ENCODE measurements around the gene FBXW2. TPM values are rescaled to one million over a fixed set of nuclear protein-coding genes. Genes with fewer than 3 reads are reported as not detected.

FBXW2 gene
- total and polyA plus RNA-seq, 10 of the 15 experiments (the other 5 are each of a cell fraction or from before 2014, with no cell fraction given), result 2.9 to 56.9 (median 39.1) TPM

GRCh38 chr9:120707170-120707569 is 86.0 kb downstream of the FBXW2 start:
- Histone ChIP-seq H3K4me2 (ENCODE audit: control insufficient read depth, insufficient read depth) (no peak overlapping the region), H4K20me1 (ENCODE audit: control insufficient read depth, insufficient read depth) (no peaks in the 10 kb centered on the region), H3K4me3 (no peak overlapping the region), H3K4me1 (ENCODE audit: control insufficient read depth, insufficient read depth, low read length) (no peaks in the 10 kb centered on the region; the same call in 1 of the 2 replicates), H3K79me2 (ENCODE audit: control insufficient read depth, insufficient read depth, low read length) (no peaks in the 10 kb centered on the region; the same call in 1 of the 2 replicates), H3K9me3 (replicated peaks; ENCODE audit: control insufficient read depth, insufficient read depth, low read length) (no peaks in the 10 kb centered on the region), H3K9ac (ENCODE audit: control insufficient read depth, insufficient read depth, low read length) (no peak overlapping the region), H2AFZ (ENCODE audit: control insufficient read depth, low read depth, low read length) (no peak overlapping the region), H3K36me3 (ENCODE audit: control insufficient read depth in 2 of 2, insufficient read depth in 2 of 2, low read length in 1 of 2) (no peaks in the 10 kb centered on the region), H3K27ac (ENCODE audit: control insufficient read depth, insufficient read depth) (no peak overlapping the region), H3K27me3 (replicated peaks in 1 of 2; ENCODE audit: control insufficient read depth in 2 of 2, insufficient read depth in 2 of 2, low read length in 1 of 2) (no peaks in the 10 kb centered on the region)
- FAIRE-seq (no peak), ATAC-seq (no peak), DNase-seq (ENCODE audit: low read depth, low spot score) (no peak)
- intact Hi-C loops (cut with micrococcal nuclease; ENCODE audit: unreplicated experiment), result no loop called here
- ChIA-PET POLR2A (no interaction called here), SMC1A (ENCODE audit: uncharacterized antibody, unreplicated experiment) (interaction anchor here (1.1 kb wide), 1 partner anchor 11 kb away, joined by 4 read pairs; no protein-coding TSS in a partner anchor), CTCF (interaction anchor here (0.6 kb wide), 1 partner anchor 72 kb away, joined by 3 read pairs; no protein-coding TSS in a partner anchor), RAD21 (ENCODE audit: unreplicated experiment) (no interaction called here)
- in situ Hi-C loops (cut with MboI), result no loop called here
- no TSS peak for BruUV-seq (replicated peaks)
- WGBS (ENCODE audit: insufficient coverage, insufficient replicate concordance, low lambda C conversion rate, missing lambda C conversion rate), result 95% methylated on average over 2 of the region's 2 CpGs
- TF ChIP-seq POLR2A (IDR thresholded peaks at IDR 0.05; ENCODE audit: low read depth, low read length) (no peak), ATF2 (IDR thresholded peaks at IDR 0.05; ENCODE audit: low read length) (no peak), EGR1 (IDR thresholded peaks at IDR 0.05; ENCODE audit: borderline replicate concordance in 1 of 2, low read depth in 2 of 2, low read length in 2 of 2) (no peak), REST (IDR thresholded peaks at IDR 0.05; ENCODE audit: low read depth, low read length) (no peak), ZBTB4 (CRISPR knock-in tag; IDR thresholded peaks at IDR 0.05) (no peak), BCLAF1 (IDR thresholded peaks at IDR 0.05) (no peak), YY1 (IDR thresholded peaks at IDR 0.05; ENCODE audit: low read depth, low read length) (no peak), ZNF24 (IDR thresholded peaks at IDR 0.05) (no peak), RFX5 (IDR thresholded peaks at IDR 0.05; ENCODE audit: low read depth, low read length) (no peak), SREBF1 (IDR thresholded peaks at IDR 0.05; ENCODE audit: low read length) (no peak), RAD51 (IDR thresholded peaks at IDR 0.05) (no peak), BMI1 (IDR thresholded peaks at IDR 0.05; ENCODE audit: borderline replicate concordance) (no peak), NFYB (IDR thresholded peaks at IDR 0.05; ENCODE audit: insufficient read depth, low read depth, low read length) (no peak), TBL1XR1 (IDR thresholded peaks at IDR 0.05; ENCODE audit: low read depth, low read length) (no peak), HCFC1 (IDR thresholded peaks at IDR 0.05; ENCODE audit: low read length) (no peak)

Measured in GM12878 (cell line).